Body of pancreas (tissue), 4 donors: ENCODE measurements around the gene AWAT2. TPM values are rescaled to one million over a fixed set of nuclear protein-coding genes. Genes with fewer than 3 reads are reported as not detected.

ENCODE experiments used
- ATAC-seq: fragments of 150-250 bp; one replicate; pipeline ENCODE4 v1.9.1; 2016
- DNase-seq, 4 donors: peaks; one replicate each; pipeline ENCODE4 v3.0.0-alpha.2; 2019
- H3K27ac ChIP-seq, 4 donors: fragments of 200-600 bp; sonication (generic); 1 replicate in 3 of 4; 2 replicates in 1 of 4; pipeline versions ENCODE4 v1.5.1 to v1.6.1; 2016 to 2019; ENCODE audit warnings: mild to moderate bottlenecking in 1 of 4, mixed read lengths in 1 of 4, moderate library complexity in 1 of 4
- H3K27me3 ChIP-seq, 2 donors: fragments of 200-600 bp; sonication (generic); one replicate each; pipeline ENCODE4 v1.6.0; 2016; ENCODE audit warnings: mild to moderate bottlenecking in 1 of 2
- H3K36me3 ChIP-seq, 2 donors: fragments of 200-600 bp; sonication (generic); replicated peaks in 1 of 2; 2 replicates each; pipeline ENCODE4 v1.5.1; 2016; ENCODE audit warnings: low read depth in 2 of 2; ENCODE audit not compliant: insufficient read depth in 1 of 2
- H3K4me1 ChIP-seq: fragments of 200-600 bp; sonication (generic); one replicate; pipeline ENCODE4 v1.6.0; 2016
- H3K4me3 ChIP-seq, 2 donors: fragments of 200-600 bp; sonication (generic); 1 replicate in 1 of 2; 2 replicates in 1 of 2; pipeline ENCODE4 v1.5.1; 2016 to 2019
- H3K9me3 ChIP-seq, 3 donors: fragments of 200-600 bp; sonication (generic); 1 replicate in 2 of 3; 2 replicates in 1 of 3; pipeline ENCODE4 v1.5.1; 2016
- POLR2A ChIP-seq, 3 donors: fragments of 450-650 bp; IDR thresholded peaks; one replicate each; pipeline ENCODE4 v1.6.1; 2016; ENCODE audit warnings: antibody characterized with exemption in 3 of 3, mild to moderate bottlenecking in 2 of 3
- WGBS, 2 donors: methylation state at CpG; one replicate each; pipeline ENCODE4 v1.1.5; 2017; 5-methylcytosine and 5-hydroxymethylcytosine counted together
- intact Hi-C: fragments of 100-400 bp; cut with DNase I; formaldehyde crosslinking; loops from one replicate; pipeline ENCODE4 v1.15.1; 2023
- total RNA-seq, 2 donors: library from RNA; depleted of rRNA; stranded (reverse); fragments of >200 nt; gene quantifications; one replicate each; pipeline ENCODE4 v1.1.0, GENCODE V29; 2016
- TF ChIP-seq, protein P1 (sequence below), 7 experiments: fragments of 450-650 bp in 4 of 7; fragments of 200-600 bp in 3 of 7; sonication (generic) in 3 of 7; IDR thresholded peaks; one replicate each; pipeline ENCODE4 v1.5.1; 2016 to 2019; ENCODE audit warnings: antibody characterized with exemption in 7 of 7

The AWAT2 gene
- total RNA-seq, 2 donors from 2014 or later, result not detected

DNA sequence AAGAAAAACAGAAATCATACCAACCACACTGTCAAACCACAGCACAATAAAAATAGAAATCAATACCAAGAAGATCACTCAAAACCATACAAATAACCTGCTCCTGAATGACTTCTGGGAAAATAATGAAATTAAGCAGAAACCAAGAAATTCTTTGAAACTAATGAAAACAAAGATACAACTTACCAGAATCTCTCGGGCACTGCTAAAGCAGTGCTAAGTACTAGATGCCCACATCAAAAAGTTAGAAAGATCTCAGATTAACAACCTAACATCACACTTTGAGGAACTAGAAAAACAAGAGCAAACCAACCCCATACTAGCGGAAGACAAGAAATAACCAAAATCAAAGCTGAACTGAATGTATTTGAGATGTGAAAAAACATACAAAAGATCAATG lies 33.2 kb downstream of the AWAT2 start:
- Histone ChIP-seq H3K27me3 (no peaks in the 10 kb centered on the region), H3K36me3 (no peaks in the 10 kb centered on the region), H3K4me3 (no peak overlapping the region), H3K9me3 (no peaks in the 10 kb centered on the region), H3K27ac (no peak overlapping the region), H3K4me1 (no peaks in the 10 kb centered on the region)
- WGBS, 2 donors, result 93 to 94% methylated on average over 2 of the region's 2 CpGs
- DNase-seq (no peak), ATAC-seq (no peak)
- intact Hi-C loops, result no loop called here
- no peak for TF ChIP-seq POLR2A (IDR thresholded peaks at IDR 0.05)
- TF ChIP-seq, protein P1, sequence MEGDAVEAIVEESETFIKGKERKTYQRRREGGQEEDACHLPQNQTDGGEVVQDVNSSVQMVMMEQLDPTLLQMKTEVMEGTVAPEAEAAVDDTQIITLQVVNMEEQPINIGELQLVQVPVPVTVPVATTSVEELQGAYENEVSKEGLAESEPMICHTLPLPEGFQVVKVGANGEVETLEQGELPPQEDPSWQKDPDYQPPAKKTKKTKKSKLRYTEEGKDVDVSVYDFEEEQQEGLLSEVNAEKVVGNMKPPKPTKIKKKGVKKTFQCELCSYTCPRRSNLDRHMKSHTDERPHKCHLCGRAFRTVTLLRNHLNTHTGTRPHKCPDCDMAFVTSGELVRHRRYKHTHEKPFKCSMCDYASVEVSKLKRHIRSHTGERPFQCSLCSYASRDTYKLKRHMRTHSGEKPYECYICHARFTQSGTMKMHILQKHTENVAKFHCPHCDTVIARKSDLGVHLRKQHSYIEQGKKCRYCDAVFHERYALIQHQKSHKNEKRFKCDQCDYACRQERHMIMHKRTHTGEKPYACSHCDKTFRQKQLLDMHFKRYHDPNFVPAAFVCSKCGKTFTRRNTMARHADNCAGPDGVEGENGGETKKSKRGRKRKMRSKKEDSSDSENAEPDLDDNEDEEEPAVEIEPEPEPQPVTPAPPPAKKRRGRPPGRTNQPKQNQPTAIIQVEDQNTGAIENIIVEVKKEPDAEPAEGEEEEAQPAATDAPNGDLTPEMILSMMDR (IDR thresholded peaks at IDR 0.05), result no peak

DNA sequence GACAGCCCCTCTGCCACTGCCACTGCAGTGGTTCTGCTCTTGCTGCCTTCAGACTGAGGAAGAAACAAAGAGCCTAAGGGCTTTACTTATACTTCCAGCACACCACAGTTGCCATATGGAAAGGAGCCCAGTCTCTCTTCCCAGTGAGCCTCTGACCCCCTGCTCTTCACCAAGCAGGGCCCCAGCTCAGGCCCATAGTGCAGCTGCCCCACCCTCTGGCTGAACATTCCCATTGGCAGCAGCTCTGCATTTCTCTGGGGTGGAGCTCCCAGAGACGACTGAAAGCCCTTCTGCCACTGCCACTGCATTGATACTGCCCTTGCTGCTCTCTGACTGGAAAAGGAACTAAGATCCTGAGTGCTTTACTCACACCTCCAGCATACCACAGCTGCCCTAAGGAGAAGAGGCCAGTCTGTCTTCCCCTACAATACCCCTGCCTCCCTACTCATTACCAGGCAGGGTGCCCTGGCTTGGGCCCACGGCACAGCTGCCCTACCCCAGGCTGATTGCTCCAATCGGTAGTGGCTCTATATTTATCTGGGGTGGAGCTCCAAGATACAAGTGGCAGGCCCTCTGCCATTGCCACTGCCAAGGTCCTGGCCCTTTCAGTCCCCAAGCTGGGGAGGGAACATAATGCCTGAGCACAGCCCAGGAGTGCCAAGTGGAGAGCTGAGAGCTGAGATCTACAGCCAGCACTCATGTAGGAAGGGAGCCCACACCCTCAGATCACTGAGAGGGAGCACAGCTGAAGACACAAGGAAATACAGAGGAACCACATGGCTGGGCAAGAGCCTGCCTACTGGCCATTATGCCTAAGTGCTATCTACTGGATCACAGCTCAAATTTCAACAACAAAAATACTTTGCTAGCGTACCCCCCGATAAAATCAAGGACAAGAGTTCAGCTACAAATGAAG lies 36.0 kb downstream of the AWAT2 start:
- WGBS, 2 donors, result 24 to 32% methylated on average over 2 to 4 of the region's 5 CpGs
- no peaks in the 10 kb centered on the region for H3K9me3 ChIP-seq
- ATAC-seq (peak; percentile 58), DNase-seq (peak; percentile 15 to 67 (median 39))
- intact Hi-C loops, result no loop called here
- H3K4me1 ChIP-seq, result no peaks in the 10 kb centered on the region
- H3K36me3 ChIP-seq, result no peaks in the 10 kb centered on the region
- peak overlapping the region in 2 of 4 donors; percentile 21 to 44 for H3K27ac ChIP-seq
- H3K4me3 ChIP-seq, result no peak overlapping the region
- H3K27me3 ChIP-seq, result no peaks in the 10 kb centered on the region
- TF ChIP-seq, protein P1 (IDR thresholded peaks at IDR 0.05), result no peak
- no peak for TF ChIP-seq POLR2A (IDR thresholded peaks at IDR 0.05)

DNA sequence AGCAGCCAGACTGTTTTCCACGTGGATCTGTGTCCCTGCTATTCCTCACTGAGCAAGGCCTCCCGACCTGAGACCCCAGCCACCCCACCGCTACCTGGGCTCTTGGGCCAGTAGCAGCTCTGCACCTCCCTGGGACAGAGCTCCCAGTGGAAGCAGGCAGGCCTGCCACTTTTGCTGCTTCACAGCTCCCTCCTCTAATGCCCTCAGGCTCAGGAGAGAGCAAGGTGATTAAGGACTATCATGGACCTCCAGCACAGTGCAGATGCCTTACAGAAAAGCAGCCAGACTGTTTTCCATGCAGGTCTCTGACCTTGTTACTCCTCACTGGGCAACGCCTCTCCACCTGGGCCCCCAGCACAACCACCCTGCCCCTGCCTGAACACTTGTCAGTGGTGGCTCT lies 37.0 kb downstream of the AWAT2 start:
- Histone ChIP-seq H3K27me3 (no peaks in the 10 kb centered on the region), H3K4me3 (no peak overlapping the region), H3K4me1 (no peaks in the 10 kb centered on the region), H3K27ac (no peak overlapping the region), H3K9me3 (no peaks in the 10 kb centered on the region), H3K36me3 (no peaks in the 10 kb centered on the region)
- WGBS, 2 donors, result 91% methylated on average over 4 of the region's 4 CpGs; no CpG with 5 or more reads in 1 of the 2 donors
- intact Hi-C loops, result no loop called here
- TF ChIP-seq, protein P1 (IDR thresholded peaks at IDR 0.05), result no peak
- no peak for ATAC-seq
- DNase-seq, result no peak

DNA sequence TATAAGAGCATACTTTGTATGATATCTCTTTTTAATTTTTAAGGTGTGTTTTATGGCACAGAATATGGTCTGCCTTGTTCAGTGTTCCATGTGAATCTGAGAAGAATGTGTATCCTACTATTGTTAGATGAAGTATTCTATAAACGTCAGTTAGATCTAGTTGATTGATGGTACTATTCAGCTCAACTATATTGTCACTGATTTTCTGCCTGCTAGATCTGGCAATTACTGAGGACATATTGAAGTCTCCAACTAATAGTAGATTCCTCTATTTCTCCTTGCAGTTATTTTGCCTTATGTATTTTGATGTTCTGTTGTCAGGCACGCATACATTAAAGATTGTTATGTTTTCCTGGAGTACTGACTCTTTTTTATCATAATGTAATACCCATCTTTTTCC lies 39.8 kb downstream of the AWAT2 start:
- WGBS, 2 donors, result 71 to 80% methylated on average over 2 of the region's 2 CpGs

More for the DNA sequence above, 39.8 kb downstream of the AWAT2 start:
- TF ChIP-seq, protein P1 (IDR thresholded peaks at IDR 0.05), result no peak
- TF ChIP-seq POLR2A (IDR thresholded peaks at IDR 0.05), result no peak
- intact Hi-C loops, result no loop called here
- ATAC-seq, result no peak
- Histone ChIP-seq H3K4me1 (no peaks in the 10 kb centered on the region), H3K4me3 (no peak overlapping the region), H3K36me3 (no peaks in the 10 kb centered on the region), H3K27me3 (no peaks in the 10 kb centered on the region), H3K27ac (no peak overlapping the region), H3K9me3 (no peaks in the 10 kb centered on the region)
- DNase-seq, result no peak
